MCF 10A (cell line): ENCODE measurements around the gene PELI3. TPM values are rescaled to one million over a fixed set of nuclear protein-coding genes. Genes with fewer than 3 reads are reported as not detected.
A peak's percentile ranks its signal among the peaks of the same experiment; 100 is the strongest.

Experiments used
- BruUV-seq: library from RNA; stranded (reverse); fragments of 400-500 nt; replicated peaks from 2 replicates; lab custom pipeline; 2021; lab: Mats Ljungman, UMichigan
- CTCF ChIA-PET: fragments of 300-600 bp; sonication (Branson Sonifier 250); formaldehyde crosslinking; extraction: SDS; loops from one replicate; lab custom pipeline; 2021; ENCODE audit warnings: antibody characterized with exemption, inconsistent platforms; lab: Yijun Ruan, JAX
- POLR2A ChIA-PET: fragments of 300-600, 350-650 bp; sonication (Branson Sonifier 250); formaldehyde crosslinking; extraction: SDS; loops from one replicate; lab custom pipeline; 2020; ENCODE audit warnings: antibody characterized with exemption, inconsistent platforms; lab: Yijun Ruan, JAX
- DNase-seq: peaks from one replicate; pipeline ENCODE4 v3.0.0-alpha.2; 2018; ENCODE audit not compliant: unreplicated experiment
- H3K27ac Mint-ChIP-seq: one replicate; pipeline ENCODE4 v1.8.0; 2022; ENCODE audit warnings: mild to moderate bottlenecking, low read depth, mixed read lengths; ENCODE audit not compliant: unreplicated experiment
- H3K27me3 Mint-ChIP-seq: one replicate; pipeline ENCODE4 v1.8.0; 2022; ENCODE audit warnings: mixed read lengths; ENCODE audit not compliant: insufficient read depth, unreplicated experiment
- H3K36me3 Mint-ChIP-seq: one replicate; pipeline ENCODE4 v1.8.0; 2022; ENCODE audit warnings: mild to moderate bottlenecking, moderate library complexity, mixed read lengths; ENCODE audit not compliant: insufficient read depth, unreplicated experiment
- H3K4me1 Mint-ChIP-seq: one replicate; pipeline ENCODE4 v1.8.0; 2022; ENCODE audit warnings: mixed read lengths; ENCODE audit not compliant: insufficient read depth, unreplicated experiment
- H3K4me3 Mint-ChIP-seq: one replicate; pipeline ENCODE4 v1.8.0; 2022; ENCODE audit warnings: mild to moderate bottlenecking, moderate library complexity, mixed read lengths; ENCODE audit not compliant: unreplicated experiment
- H3K9me3 Mint-ChIP-seq: one replicate; pipeline ENCODE4 v1.8.0; 2022; ENCODE audit warnings: mixed read lengths; ENCODE audit not compliant: unreplicated experiment
- intact Hi-C: fragments of 100-400 bp; cut with micrococcal nuclease; formaldehyde crosslinking; loops from 2 replicates; pipeline ENCODE4 v1.14.1; 2022
- total RNA-seq: library from RNA; stranded (reverse); gene quantifications from 2 replicates; pipeline ENCODE4 v1.2.3, GENCODE V29; 2022
- TF ChIP-seq, protein P1 (sequence below): fragments of 200-600 bp; IDR thresholded peaks from one replicate; pipeline ENCODE4 v1.8.0; 2022; ENCODE audit warnings: antibody characterized with exemption, mild to moderate bottlenecking; ENCODE audit not compliant: unreplicated experiment

The PELI3 gene
- total RNA-seq, 1 experiment from 2014 or later, result 6.1 TPM

DNA sequence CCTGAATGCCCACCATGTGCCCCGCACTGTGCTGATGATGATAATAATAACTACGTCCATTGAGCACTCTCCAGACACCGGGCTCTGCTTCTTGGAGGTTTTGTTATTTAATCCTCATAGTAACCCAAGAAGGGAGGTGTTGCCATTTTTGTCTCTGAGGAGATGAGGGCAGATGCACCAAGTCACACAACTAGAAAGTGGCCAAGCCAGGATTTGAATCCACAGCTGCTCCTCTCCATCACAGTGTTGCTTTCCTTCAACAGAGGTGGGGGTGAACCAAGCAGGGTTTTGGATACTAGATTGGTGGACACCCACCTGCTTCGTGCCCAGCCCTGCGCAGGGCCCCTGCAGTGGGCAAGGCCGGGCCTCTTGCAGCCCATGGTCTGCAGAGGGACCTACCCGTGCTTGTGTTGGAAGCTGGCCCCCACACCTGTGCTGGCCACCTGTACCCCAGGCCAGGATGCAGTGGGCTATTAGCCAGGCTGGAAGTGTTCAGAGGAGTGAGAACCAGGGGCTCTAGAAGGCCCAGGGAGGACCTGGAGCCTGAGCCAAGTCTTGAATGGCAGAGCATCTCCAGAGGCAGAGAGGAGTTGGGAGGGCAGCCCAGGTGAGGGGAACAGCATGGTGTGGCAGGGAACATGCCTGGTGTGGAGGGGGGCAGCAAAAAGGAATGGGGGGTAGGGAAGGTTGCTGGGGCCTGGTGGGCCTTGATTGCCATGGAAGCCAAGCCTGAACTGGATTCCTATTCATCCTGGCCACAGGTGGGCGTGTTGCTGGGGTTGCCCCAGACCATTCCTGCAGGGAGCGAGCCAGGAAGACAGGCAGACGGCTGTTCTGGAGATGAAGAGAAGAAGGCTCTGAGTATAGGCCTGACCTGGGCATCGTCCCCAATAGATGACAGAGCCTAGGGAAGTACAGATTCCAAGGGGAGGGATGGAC is 10.8 kb downstream of the PELI3 start:
- Mint-ChIP-seq H3K9me3 (no peaks in the 10 kb centered on the region), H3K27ac (peak overlapping the region; percentile 46), H3K4me3 (peak overlapping the region; percentile 96), H3K4me1 (peaks cover 23% of the 10 kb centered on the region), H3K36me3 (peaks cover 26% of the 10 kb centered on the region), H3K27me3 (no peaks in the 10 kb centered on the region)
- intact Hi-C loops, result no loop called here
- BruUV-seq, result no TSS peak
- POLR2A ChIA-PET, result interaction anchor here (0.9 kb wide), 1 partner anchor 162 kb away, joined by 3 read pairs; no protein-coding TSS in a partner anchor
- no peak for DNase-seq
- CTCF ChIA-PET, result interaction anchor here (0.5 to 2.3 kb wide), 7 partner anchors 8 to 70 kb away, joined by 3 to 9 read pairs (median 5); partner anchors contain the start of gene MRPL11
- TF ChIP-seq, protein P1, sequence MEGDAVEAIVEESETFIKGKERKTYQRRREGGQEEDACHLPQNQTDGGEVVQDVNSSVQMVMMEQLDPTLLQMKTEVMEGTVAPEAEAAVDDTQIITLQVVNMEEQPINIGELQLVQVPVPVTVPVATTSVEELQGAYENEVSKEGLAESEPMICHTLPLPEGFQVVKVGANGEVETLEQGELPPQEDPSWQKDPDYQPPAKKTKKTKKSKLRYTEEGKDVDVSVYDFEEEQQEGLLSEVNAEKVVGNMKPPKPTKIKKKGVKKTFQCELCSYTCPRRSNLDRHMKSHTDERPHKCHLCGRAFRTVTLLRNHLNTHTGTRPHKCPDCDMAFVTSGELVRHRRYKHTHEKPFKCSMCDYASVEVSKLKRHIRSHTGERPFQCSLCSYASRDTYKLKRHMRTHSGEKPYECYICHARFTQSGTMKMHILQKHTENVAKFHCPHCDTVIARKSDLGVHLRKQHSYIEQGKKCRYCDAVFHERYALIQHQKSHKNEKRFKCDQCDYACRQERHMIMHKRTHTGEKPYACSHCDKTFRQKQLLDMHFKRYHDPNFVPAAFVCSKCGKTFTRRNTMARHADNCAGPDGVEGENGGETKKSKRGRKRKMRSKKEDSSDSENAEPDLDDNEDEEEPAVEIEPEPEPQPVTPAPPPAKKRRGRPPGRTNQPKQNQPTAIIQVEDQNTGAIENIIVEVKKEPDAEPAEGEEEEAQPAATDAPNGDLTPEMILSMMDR, result no peak

DNA sequence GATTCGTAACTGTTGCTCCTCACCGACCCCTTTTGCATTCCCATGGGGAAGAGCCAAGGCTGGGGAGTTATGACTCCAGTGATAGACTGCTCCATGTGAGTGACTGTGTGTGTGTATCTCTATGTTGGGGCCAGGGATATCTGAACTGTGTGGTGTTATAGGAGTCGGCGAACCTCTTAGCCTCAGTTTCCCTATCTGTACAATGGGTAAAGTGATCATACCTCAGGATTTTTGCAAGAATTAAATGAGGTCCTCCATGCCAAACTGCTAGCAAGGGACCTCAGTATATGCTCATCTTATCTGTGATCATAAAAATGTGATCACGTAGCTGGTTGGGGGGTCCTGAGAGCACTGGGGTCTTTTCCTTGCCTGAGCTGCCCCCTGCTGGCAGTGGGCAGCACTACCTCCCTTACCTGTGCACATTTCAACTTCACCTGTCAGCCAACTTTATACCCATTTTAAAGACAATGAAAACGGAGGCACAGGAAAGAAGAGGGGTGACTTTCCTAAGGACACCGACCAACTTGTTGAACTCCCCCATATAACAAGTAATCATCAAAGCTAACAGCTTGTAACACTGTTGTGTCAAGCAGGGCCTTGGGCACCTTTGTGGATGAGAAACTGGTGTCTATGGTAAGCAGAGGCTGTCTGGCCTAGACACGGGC is 12.2 kb downstream of the PELI3 start:
- no TSS peak for BruUV-seq
- intact Hi-C loops, result loop anchor here (1.0 kb wide), 1 partner anchor 71 kb away; no protein-coding TSS in a partner anchor
- ChIA-PET POLR2A (interaction anchor here (0.6 to 3.0 kb wide), 9 partner anchors 12 to 342 kb away, joined by 3 to 65 read pairs (median 11); partner anchors contain the start of genes ACTN3, CTSF, MRPL11 and PELI3), CTCF (interaction anchor here (0.6 to 2.3 kb wide), 7 partner anchors 10 to 71 kb away, joined by 3 to 9 read pairs (median 5); partner anchors contain the start of gene MRPL11)
- H3K27me3 Mint-ChIP-seq, result no peaks in the 10 kb centered on the region
- peak; percentile 36 for DNase-seq
- peaks cover 30% of the 10 kb centered on the region for H3K36me3 Mint-ChIP-seq
- H3K9me3 Mint-ChIP-seq, result no peaks in the 10 kb centered on the region
- H3K4me1 Mint-ChIP-seq, result peaks cover 23% of the 10 kb centered on the region
- H3K27ac Mint-ChIP-seq, result peak overlapping the region; percentile 95
- peak overlapping the region; percentile 96 for H3K4me3 Mint-ChIP-seq
- TF ChIP-seq, protein P1, result peak; percentile 90

DNA sequence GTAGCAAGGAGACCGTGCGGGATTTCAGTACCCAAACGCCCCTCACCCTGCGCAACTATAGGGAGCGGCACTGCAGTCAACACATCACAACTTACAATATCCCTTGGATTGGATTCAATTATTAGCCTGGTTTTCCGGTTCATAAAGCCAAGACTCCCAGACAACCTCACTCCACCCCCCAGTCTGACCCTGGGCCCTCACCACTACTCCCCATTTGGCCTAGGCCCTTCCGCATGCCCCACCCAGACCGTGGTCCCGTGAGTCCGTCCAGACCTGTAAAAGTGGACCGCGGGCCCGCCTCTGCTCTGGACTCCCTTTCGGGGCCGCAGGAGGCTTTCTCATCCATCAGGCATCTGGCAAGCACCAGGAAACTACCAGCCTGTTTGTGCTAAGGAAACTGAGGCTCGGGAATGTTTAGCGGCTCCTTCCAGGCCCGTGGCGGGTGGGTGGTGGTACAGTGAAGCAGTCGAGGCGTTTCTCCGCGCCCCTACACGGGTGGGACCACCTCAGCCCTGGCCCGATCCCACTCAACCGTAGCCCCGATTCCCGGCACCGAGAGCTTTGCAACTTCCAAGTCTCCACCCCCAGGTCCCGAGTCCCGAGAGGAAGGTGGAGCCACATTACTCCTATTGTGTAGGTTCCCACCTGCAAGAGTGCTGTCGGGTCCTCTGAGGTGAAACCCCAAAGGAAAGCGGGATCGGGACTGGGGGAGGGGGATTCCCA is 12.8 kb downstream of the PELI3 start:
- H3K4me3 Mint-ChIP-seq, result peak overlapping the region; percentile 96
- intact Hi-C loops, result loop anchor here (1.0 to 5.0 kb wide), 4 partner anchors 40 to 199 kb away; partner anchors contain the start of gene RBM14

More for the DNA sequence above, 12.8 kb downstream of the PELI3 start:
- peak; percentile 80 for DNase-seq
- H3K27ac Mint-ChIP-seq, result peak overlapping the region; percentile 95
- peaks cover 30% of the 10 kb centered on the region for H3K36me3 Mint-ChIP-seq
- no peaks in the 10 kb centered on the region for H3K27me3 Mint-ChIP-seq
- CTCF ChIA-PET, result interaction anchor here (0.6 to 2.3 kb wide), 10 partner anchors 10 to 199 kb away, joined by 3 to 9 read pairs (median 5); partner anchors contain the start of gene MRPL11
- POLR2A ChIA-PET, result interaction anchor here (0.6 to 3.0 kb wide), 33 partner anchors 8 to 984 kb away, joined by 3 to 65 read pairs (median 4); partner anchors contain the start of genes ACTN3, BBS1, BRMS1 and CTSF
- H3K9me3 Mint-ChIP-seq, result no peaks in the 10 kb centered on the region
- BruUV-seq, result TSS peak; percentile 64
- TF ChIP-seq, protein P1, result no peak
- peaks cover 23% of the 10 kb centered on the region for H3K4me1 Mint-ChIP-seq
